Measurements from ENCODE around the gene CHCHD6. TPM values are rescaled to one million over a fixed set of nuclear protein-coding genes. Genes with fewer than 3 reads are reported as not detected.

Gene CHCHD6
- total RNA-seq, 1 experiment from 2014 or later, result 33.0 TPM

DNA sequence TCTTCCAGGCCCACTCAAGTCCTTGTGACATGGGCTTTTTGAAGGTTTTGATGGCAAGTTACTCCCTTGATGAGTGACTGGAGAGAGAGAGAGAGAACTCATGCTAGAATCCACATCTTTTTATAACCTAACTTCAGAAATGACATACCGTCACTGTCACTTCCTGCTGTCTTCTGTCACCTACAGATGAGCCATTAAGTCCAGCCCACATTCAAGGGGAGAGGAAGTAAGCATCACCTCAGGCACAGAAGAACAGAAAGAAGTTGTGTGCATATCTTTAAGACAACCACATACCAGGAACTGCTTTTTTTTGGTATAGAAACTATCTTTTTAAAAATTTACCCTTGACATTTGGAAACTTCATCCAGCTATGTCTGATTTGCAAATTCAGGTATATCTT lies 32.5 kb upstream of the CHCHD6 start:
- intact Hi-C loops (cut with micrococcal nuclease), result no loop called here
- ATAC-seq (no peak), DNase-seq (no peak)
- TF ChIP-seq EZH2phosphoT487 (IDR thresholded peaks at IDR 0.05; ENCODE audit: borderline replicate concordance, low read length) (no peak), EZH2 (IDR thresholded peaks at IDR 0.05; ENCODE audit: low read length, unreplicated experiment) (no peak)
- Histone ChIP-seq H3K9ac (ENCODE audit: low read length) (no peak overlapping the region), H3K4me3 (ENCODE audit: low read length) (no peak overlapping the region), H3K9me3 (ENCODE audit: low read length) (no peaks in the 10 kb centered on the region), H3K36me3 (ENCODE audit: low read depth, low read length) (no peaks in the 10 kb centered on the region), H3F3A (ENCODE audit: low read length, unreplicated experiment) (no peaks in the 10 kb centered on the region), H3K4me1 (ENCODE audit: insufficient read depth, low read length) (no peaks in the 10 kb centered on the region), H3K27ac (ENCODE audit: low read length) (no peak overlapping the region), H3K79me2 (ENCODE audit: low read length) (no peaks in the 10 kb centered on the region), H3K27me3 (ENCODE audit: low read length) (no peaks in the 10 kb centered on the region), H2AFZ (ENCODE audit: low read length) (no peak overlapping the region), H4K20me1 (ENCODE audit: low read length) (no peaks in the 10 kb centered on the region), H3K9me2 (replicated peaks; ENCODE audit: low read length) (no peaks in the 10 kb centered on the region), H3K4me2 (ENCODE audit: low read length) (no peak overlapping the region)
- ChIA-PET POLR2A (ENCODE audit: unreplicated experiment) (interaction anchor here (0.6 kb wide), 1 partner anchor 1370 kb away, joined by 21 read pairs; no protein-coding TSS in a partner anchor), CTCF (no interaction called here)
- BruUV-seq (replicated peaks), result no TSS peak

DNA sequence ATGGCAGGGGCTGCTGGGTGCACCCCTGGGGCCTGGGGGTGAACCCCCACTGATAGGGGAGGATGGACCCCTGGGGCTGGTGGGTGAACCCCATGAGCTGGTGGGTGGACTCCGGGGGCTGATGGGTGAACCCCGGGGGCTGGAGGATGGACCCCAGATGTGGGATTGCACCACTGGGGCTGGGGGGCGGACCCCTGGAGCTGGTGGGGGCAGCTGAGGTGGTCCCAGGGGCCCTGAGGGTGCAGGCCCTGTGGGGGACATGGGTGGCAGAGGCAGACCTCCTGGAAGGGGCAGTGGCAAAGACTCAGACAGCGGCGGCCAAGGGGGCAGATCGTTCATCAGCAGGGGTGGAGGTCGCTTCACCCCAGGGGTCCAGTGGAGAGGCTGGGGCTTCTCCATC lies 31.7 kb upstream of the CHCHD6 start:
- Histone ChIP-seq H3K9me3 (ENCODE audit: low read length) (no peaks in the 10 kb centered on the region), H3K79me2 (ENCODE audit: low read length) (no peaks in the 10 kb centered on the region), H3F3A (ENCODE audit: low read length, unreplicated experiment) (no peaks in the 10 kb centered on the region), H3K4me1 (ENCODE audit: insufficient read depth, low read length) (no peaks in the 10 kb centered on the region), H3K4me2 (ENCODE audit: low read length) (no peak overlapping the region), H3K27ac (ENCODE audit: low read length) (no peak overlapping the region), H4K20me1 (ENCODE audit: low read length) (no peaks in the 10 kb centered on the region), H3K27me3 (ENCODE audit: low read length) (no peaks in the 10 kb centered on the region), H3K9ac (ENCODE audit: low read length) (no peak overlapping the region), H3K36me3 (ENCODE audit: low read depth, low read length) (no peaks in the 10 kb centered on the region), H3K4me3 (ENCODE audit: low read length) (no peak overlapping the region), H2AFZ (ENCODE audit: low read length) (no peak overlapping the region), H3K9me2 (replicated peaks; ENCODE audit: low read length) (no peaks in the 10 kb centered on the region)
- no TSS peak for BruUV-seq (replicated peaks)
- TF ChIP-seq EZH2phosphoT487 (IDR thresholded peaks at IDR 0.05; ENCODE audit: borderline replicate concordance, low read length), result no peak
- TF ChIP-seq, protein P1, sequence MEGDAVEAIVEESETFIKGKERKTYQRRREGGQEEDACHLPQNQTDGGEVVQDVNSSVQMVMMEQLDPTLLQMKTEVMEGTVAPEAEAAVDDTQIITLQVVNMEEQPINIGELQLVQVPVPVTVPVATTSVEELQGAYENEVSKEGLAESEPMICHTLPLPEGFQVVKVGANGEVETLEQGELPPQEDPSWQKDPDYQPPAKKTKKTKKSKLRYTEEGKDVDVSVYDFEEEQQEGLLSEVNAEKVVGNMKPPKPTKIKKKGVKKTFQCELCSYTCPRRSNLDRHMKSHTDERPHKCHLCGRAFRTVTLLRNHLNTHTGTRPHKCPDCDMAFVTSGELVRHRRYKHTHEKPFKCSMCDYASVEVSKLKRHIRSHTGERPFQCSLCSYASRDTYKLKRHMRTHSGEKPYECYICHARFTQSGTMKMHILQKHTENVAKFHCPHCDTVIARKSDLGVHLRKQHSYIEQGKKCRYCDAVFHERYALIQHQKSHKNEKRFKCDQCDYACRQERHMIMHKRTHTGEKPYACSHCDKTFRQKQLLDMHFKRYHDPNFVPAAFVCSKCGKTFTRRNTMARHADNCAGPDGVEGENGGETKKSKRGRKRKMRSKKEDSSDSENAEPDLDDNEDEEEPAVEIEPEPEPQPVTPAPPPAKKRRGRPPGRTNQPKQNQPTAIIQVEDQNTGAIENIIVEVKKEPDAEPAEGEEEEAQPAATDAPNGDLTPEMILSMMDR (conservative IDR thresholded peaks at IDR 0.05; ENCODE audit: low read depth, low read length), result no peak
- no peak for TF ChIP-seq EZH2 (IDR thresholded peaks at IDR 0.05; ENCODE audit: low read length, unreplicated experiment)
- CTCF ChIA-PET, result no interaction called here
- intact Hi-C loops (cut with micrococcal nuclease), result no loop called here
- ATAC-seq (no peak), DNase-seq (no peak)
- POLR2A ChIA-PET (ENCODE audit: unreplicated experiment), result no interaction called here

DNA sequence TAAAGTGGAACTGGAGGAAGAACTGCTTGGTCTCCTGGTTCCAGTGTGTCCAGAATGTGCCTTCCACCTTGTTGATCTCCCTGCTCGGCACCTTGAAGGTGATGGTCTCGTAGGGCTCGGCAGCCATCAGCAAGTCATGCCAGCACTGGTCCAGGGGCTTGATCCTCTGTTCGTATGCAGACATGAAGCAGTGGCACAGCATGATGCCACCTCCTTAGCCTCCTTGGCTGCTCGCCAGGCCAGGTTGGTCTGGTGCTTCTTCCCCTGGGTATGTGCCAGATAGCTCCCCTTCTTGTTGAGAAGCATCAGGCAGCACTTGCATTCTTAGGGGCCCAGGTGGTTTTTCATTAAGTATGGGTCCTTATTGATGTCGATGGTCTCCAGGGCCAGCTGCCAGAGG lies 31.3 kb upstream of the CHCHD6 start:
- ChIA-PET CTCF (no interaction called here), POLR2A (ENCODE audit: unreplicated experiment) (no interaction called here)
- H3K27ac ChIP-seq (ENCODE audit: low read length), result no peak overlapping the region
- H3K27me3 ChIP-seq (ENCODE audit: low read length), result no peaks in the 10 kb centered on the region
- no peak overlapping the region for H3K9ac ChIP-seq (ENCODE audit: low read length)
- no peak overlapping the region for H3K4me3 ChIP-seq (ENCODE audit: low read length)
- no peak overlapping the region for H3K4me2 ChIP-seq (ENCODE audit: low read length)
- no peaks in the 10 kb centered on the region for H4K20me1 ChIP-seq (ENCODE audit: low read length)
- no peaks in the 10 kb centered on the region for H3F3A ChIP-seq (ENCODE audit: low read length, unreplicated experiment)
- no peaks in the 10 kb centered on the region for H3K36me3 ChIP-seq (ENCODE audit: low read depth, low read length)
- ATAC-seq (no peak), DNase-seq (no peak)
- no TSS peak for BruUV-seq (replicated peaks)
- no peaks in the 10 kb centered on the region for H3K79me2 ChIP-seq (ENCODE audit: low read length)
- no peaks in the 10 kb centered on the region for H3K9me2 ChIP-seq (replicated peaks; ENCODE audit: low read length)
- intact Hi-C loops (cut with micrococcal nuclease), result no loop called here
- no peak for TF ChIP-seq EZH2phosphoT487 (IDR thresholded peaks at IDR 0.05; ENCODE audit: borderline replicate concordance, low read length)
- TF ChIP-seq, protein P1 (conservative IDR thresholded peaks at IDR 0.05; ENCODE audit: low read depth, low read length), result no peak
- H3K9me3 ChIP-seq (ENCODE audit: low read length), result no peaks in the 10 kb centered on the region
- H3K4me1 ChIP-seq (ENCODE audit: insufficient read depth, low read length), result no peaks in the 10 kb centered on the region
- H2AFZ ChIP-seq (ENCODE audit: low read length), result no peak overlapping the region

Data from PC-3 (cell line).